Mononuclear cell (primary cell): Measurements from ENCODE around the gene KRTAP10-3. TPM values are rescaled to one million over a fixed set of nuclear protein-coding genes. Genes with fewer than 3 reads are reported as not detected.

Experiments
- H3K27me3 ChIP-seq: 2 replicates; pipeline ENCODE4 v1.6.0; 2011; ENCODE audit warnings: low read length, control low read depth; ENCODE audit not compliant: insufficient read depth
- H3K4me1 ChIP-seq: 2 replicates; pipeline ENCODE4 v1.5.1; 2011; ENCODE audit warnings: mild to moderate bottlenecking, low read length, control low read depth; ENCODE audit not compliant: insufficient read depth
- H3K4me3 ChIP-seq: 2 replicates; pipeline ENCODE4 v1.5.1; 2011; ENCODE audit warnings: mild to moderate bottlenecking, low read length, moderate library complexity
- H3K9me3 ChIP-seq: 2 replicates; pipeline ENCODE4 v1.5.1; 2011; ENCODE audit warnings: low read depth, mild to moderate bottlenecking, control low read depth, low read length
- total RNA-seq: library from RNA; depleted of rRNA; stranded (reverse); fragments of >200 nt; gene quantifications from one replicate; pipeline ENCODE4 v1.2.3, GENCODE V29; 2012

The KRTAP10-3 gene
- total RNA-seq, 1 donor: not detected

DNA sequence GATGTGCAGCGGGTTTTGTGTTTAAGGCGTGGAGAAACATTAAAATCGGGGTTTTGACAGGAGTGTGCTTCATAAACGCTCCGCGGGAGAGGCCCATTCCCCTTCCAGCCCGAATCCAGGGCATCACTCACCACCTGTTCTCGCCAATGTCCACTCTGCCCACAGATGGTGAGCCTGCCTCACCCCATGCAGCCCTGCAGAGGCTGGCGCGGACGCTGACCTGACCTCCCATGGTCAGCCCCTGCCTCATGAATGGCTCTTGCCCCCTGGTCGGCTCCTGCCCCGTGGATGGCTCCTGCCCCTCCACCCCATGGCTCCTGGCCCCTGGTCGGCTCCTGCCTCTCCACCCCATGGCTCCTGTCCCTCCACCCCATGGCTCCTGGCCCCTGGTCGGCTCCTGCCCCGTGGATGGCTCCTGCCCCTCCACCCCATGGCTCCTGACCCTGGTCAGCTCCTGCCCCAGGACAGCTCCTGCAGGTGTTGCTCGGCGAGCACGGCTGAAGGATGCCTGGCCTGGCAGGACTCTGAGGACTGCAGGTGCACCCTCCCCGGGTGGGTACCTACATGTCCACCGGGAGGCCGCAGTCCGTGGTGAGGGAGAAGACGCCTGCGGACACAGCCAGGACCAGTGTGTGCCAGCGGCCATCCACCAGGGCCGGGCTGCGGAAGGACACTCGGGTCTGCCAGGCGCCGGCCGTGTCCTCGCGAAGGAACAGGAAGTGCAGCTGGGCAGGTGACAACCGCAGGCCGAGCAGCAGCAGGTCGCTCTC, 25.3 kb downstream of the KRTAP10-3 start:
- no peaks in the 10 kb centered on the region for H3K4me1 ChIP-seq
- H3K27me3 ChIP-seq: no peaks in the 10 kb centered on the region
- no peaks in the 10 kb centered on the region for H3K9me3 ChIP-seq
- H3K4me3 ChIP-seq: no peak overlapping the region

DNA sequence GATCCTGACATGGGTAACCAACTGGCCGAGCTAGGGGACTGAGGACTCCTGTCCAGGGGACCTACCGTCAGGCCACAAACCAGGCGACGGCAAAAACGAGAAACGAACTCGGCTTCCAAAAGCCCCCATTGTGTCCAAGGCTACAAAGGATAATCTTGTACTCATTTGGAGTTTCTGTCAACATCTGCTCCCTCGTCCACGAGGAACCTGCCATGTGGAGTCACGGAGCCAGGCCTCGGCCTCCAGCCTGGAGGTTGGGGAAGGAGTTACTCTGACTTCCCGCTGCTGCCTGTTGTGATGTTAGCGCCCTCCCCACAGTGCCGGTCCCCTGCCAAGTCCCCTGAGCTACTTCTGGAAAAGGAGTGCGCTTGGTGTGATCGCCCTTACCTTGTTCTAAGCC, 25.9 kb downstream of the KRTAP10-3 start:
- Histone ChIP-seq H3K4me1 (no peaks in the 10 kb centered on the region), H3K9me3 (no peaks in the 10 kb centered on the region), H3K4me3 (no peak overlapping the region), H3K27me3 (no peaks in the 10 kb centered on the region)

DNA sequence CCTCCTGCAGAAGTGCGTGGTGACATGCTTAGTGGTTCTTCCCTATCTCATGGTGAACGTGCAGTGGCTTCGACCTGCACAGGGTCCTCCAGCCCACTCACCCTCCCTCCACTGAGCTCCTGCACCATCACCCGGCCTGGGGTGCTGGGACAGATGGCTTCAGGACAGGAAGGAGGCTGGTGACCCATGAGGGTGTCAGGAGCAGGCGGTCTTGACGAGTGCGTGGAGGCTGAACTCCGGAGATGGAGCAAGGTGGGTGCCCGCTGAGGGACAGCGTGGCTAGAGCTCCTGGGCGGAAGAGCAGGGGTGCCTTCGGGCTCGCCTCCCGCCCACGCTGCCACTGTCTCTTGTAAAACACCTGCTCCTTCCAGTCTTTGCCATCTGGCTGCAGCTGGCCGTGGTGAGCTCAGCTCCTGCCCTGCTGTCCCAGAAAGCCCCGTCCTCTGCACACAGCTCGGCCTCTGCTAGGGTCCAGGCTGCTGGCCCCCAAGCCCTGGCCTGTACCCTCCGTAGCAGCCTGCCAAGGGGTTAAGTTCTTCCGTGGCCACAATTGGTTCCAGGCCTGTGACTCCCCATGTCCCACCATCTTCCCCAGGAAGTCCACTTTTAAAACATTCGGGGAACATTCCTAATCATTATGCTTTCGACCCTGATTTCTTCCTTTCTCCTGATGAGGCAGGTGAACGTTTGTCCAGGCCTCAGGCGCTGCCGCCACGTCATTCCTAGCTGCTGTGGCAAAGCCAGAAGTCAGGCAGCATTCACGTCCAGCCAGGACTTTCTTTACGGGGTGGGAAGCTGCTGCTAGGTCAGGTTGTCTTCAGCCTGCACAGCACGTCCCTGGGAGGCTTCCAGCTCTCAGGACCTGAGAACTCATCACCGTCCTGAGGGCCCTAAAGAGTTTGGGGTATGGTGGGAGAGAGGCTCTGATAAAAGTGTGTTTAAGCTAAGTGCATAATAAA, 26.7 kb downstream of the KRTAP10-3 start:
- no peaks in the 10 kb centered on the region for H3K9me3 ChIP-seq
- no peaks in the 10 kb centered on the region for H3K27me3 ChIP-seq
- no peak overlapping the region for H3K4me3 ChIP-seq
- no peaks in the 10 kb centered on the region for H3K4me1 ChIP-seq

DNA sequence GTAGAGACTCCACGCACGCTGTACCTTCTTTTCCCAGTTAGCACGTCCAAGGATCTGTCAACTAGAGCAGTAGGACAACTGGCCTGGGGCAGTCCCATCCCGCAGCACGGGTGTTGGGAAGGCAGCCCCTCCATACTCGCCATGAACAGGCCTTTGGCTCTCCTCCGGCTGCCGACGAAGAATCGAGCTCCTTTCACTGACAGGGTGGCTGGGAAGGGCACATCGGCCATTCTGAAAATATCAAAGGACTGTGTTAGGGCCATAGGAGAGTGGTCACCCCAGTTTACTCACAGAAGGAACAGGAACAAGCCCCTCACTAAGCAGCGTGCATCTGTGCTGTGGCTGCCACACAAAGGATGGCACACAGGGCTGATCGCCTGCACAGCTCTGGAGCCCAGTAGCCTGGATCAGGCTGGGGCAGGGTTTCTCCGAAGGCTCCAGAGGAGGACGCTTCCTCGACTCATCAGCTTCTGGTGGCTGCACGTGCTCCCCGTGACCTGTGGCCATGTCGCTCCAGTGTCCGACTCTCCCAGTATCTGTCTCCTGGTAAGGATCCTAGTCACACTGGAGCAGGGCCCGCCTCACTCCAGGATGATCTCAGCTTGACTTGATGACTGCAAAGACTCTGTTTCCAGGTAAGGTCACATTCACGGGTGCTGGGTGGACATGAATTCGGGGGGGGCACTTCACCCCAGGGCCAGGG, 27.5 kb downstream of the KRTAP10-3 start:
- Histone ChIP-seq H3K9me3 (no peaks in the 10 kb centered on the region), H3K4me1 (no peaks in the 10 kb centered on the region), H3K27me3 (no peaks in the 10 kb centered on the region), H3K4me3 (no peak overlapping the region)

DNA sequence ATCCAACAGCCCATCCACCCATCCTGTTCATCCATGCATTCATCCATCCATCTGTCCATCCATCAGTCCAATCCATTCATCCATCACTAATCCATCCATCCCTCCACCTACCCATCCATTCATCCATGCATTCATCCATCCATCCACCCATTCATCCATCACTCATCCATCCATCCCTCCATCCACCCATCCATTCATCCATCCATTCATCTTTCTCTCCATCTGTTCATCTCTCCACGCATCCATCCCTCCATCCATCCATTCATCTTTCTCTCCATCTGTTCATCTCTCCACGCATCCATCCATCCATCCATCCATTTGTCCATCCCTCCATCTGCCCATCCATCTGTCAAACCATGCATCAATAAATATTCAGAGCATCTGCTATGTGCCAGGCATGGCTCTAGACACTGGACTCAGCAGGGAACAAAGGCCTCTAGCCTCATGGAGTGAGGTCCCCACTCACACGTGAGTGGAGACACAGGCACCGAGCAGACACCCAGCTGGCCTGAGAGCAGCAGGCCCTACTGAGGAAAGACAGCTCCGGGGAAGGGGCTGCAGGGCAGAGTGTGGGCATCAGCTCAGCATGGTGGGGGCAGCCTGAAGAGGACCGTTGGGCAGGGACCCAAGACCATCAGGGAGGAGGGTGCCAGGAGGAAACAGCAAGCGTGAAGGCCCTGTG, 28.2 kb downstream of the KRTAP10-3 start:
- no peaks in the 10 kb centered on the region for H3K27me3 ChIP-seq
- H3K4me1 ChIP-seq: no peaks in the 10 kb centered on the region
- H3K9me3 ChIP-seq: no peaks in the 10 kb centered on the region
- H3K4me3 ChIP-seq: no peak overlapping the region

DNA sequence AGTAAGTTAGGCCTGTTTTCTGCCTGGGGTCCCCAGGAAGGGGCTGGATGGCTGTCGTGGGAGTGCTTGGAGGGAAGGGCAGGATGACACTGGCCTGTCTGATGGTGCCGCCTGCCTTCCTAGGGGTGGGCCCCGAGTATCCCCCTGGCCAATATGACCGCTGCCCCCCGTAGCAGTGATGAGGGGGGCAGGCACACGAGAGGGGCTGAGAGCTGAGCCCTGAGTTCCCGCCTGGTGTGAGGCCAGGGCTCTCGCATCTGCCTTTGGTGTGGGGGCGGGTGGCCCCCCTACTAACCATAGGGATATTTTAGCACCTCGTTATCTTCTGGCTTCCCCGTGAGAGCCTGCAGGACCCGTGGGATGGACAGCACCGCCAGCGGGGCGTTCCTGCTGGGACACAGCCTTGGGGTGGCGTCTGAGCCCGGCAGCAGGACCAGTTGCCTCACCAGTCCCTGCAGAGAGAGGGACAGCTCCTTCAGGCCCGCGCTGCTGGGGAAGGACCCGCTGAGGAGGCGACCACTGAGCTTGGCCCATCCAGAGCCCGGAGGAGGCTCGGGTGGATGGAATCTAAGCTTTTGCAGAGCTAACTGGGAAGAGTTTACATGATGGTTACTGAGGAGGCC, 29.0 kb downstream of the KRTAP10-3 start:
- H3K4me1 ChIP-seq: no peaks in the 10 kb centered on the region
- H3K4me3 ChIP-seq: no peak overlapping the region
- H3K27me3 ChIP-seq: no peaks in the 10 kb centered on the region
- no peaks in the 10 kb centered on the region for H3K9me3 ChIP-seq

DNA sequence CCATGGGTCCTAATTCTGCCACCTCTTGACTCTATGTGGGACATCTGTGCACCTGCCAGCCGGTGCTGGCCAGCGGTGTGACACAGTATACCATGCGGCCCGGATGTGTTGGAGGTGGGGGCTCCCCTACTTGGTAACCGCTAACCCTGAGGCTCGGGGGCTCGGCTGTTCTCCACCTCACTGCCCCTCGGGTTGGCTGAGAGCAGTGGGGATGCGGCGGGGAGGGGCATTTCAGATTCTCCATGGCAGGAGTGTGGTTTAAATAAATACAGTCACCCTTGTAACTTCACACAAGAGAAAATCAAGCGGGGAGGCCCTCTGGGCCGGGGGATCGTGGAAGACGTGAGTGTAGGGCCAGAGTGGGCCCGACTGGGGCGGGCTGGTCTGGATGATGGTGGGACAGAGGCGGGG, 29.6 kb downstream of the KRTAP10-3 start:
- Histone ChIP-seq H3K9me3 (no peaks in the 10 kb centered on the region), H3K27me3 (no peaks in the 10 kb centered on the region), H3K4me3 (no peak overlapping the region), H3K4me1 (no peaks in the 10 kb centered on the region)

DNA sequence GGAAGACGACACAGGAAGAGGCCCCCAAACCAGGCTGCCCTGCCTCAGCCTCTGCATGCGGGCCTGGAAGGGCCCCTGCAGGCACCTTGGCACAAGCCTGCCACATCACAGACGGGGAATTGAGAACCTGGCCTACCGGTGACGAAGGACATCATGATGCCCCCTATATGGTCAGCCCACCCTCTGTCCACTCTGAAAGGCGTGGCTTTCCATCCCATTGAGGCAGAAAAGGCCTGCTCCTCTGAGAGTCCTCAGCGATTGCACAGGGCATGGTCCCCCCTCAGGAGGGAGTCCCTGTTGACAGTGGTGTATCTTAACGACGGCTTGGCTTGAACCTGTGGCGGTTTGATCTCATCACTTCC, 30.0 kb downstream of the KRTAP10-3 start:
- no peaks in the 10 kb centered on the region for H3K9me3 ChIP-seq
- H3K27me3 ChIP-seq: no peaks in the 10 kb centered on the region
- H3K4me1 ChIP-seq: no peaks in the 10 kb centered on the region
- no peak overlapping the region for H3K4me3 ChIP-seq

DNA sequence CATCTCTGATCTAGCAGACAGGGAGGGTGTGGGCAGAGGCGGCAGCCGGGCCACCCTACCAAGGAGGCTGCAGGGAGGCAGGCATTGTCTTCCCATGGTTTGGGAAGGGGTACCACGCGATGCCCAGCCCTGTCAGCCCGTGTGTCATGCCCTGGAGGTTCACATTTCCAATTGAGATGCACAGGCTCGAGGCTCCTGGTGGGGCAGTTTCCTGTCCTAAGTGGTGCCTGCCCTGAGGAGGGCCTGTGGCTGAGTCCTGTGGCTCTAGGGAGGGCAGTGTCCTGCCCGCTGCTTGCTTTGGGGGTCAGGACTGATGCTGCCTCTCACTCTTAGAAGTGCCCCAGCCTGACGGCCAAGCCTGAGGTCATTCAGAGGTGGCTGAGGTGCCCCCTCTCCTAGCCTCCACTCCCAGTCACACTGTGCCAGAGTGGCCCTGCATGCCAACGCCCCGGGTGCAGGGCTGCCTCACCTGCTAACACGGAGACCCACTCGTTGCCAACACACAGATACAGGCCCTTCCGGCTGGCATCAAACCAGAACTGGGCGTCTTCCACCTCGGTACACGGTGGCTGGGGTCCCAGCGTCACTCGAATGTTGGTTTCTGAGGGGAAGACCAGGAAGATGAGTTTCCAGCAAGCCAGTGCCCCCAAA, 30.5 kb downstream of the KRTAP10-3 start:
- H3K4me3 ChIP-seq: no peak overlapping the region
- H3K4me1 ChIP-seq: no peaks in the 10 kb centered on the region
- H3K9me3 ChIP-seq: no peaks in the 10 kb centered on the region
- H3K27me3 ChIP-seq: no peaks in the 10 kb centered on the region

DNA sequence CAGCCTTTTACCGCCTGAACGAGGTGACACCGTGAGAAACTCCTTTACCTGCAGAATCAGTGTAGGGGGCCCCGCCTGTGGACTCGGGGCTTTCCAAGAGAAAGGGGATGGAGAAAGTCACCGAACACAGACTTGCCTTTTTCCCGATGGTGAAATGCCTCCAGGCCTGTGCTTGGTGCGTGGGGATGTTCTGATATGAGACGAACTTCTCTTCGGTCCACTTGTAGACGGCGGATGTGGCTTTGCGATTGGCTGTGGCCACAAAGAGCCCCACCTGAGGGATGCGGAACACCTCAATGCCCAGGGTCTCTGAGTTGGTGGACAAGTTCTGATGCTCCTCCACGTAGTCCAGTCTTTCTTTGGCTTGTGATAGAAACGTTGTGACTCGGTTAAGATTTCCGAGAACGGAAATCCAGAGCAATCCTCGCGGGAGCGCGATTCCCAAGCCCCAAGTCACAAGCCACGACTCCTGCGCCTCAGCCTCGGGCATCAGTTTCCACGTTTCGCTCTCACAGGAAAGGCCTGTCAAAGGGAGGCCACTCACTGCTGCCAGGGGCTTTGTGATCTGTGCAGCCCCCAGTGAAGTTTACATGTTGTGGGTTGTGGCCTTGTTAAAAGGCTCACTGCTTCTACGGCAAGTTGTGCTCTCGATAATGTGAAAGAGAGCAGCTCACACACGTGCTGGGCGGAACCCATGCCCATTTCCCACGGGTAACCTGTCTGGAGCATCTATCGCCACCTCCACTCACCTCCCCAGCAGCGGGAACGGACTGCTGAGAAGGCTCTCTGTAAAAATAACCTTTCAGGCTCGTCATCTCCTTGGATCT, 31.2 kb downstream of the KRTAP10-3 start:
- Histone ChIP-seq H3K27me3 (no peaks in the 10 kb centered on the region), H3K4me3 (no peak overlapping the region), H3K4me1 (no peaks in the 10 kb centered on the region), H3K9me3 (no peaks in the 10 kb centered on the region)

DNA sequence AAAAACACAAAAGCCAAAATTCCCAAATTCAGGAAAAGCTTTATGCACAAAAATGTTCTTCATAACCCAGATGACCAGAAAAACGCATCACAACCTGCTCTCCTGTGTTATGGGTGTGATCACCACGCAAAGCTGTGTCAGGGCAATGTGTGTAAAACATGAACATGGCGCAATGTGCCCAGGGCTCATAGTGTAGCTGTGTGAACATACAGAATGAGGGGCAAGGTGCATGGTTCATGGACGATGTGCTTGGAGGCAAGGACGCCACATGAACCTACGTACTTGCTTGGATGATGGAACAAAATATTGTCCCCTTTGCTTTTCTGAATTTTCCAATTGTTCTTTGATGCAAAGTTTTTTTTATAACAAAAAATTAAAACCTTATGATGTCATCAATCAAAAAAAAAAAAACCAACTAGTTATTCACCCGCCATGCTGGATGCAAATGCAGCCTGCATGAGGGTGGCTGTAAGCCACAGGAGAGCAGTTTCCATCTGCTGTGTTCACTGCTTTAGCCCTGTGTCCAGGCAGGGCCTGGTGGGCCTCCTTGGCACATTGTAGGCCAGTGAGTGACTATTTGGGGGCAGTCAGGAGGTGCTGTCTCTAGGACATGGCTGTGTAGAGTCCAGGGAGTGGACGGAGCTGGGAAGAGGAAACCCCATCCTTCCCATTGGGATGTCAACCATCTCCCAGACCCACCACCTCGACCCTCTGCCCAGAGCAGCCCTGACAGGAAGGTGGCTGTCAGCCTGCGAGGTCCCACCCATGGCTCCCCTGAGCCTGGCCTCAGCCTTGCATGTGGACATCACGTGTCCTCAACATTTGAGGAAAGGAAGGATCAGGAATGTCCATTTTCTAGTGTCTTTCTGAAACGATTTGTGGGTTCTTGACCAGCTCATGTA, 32.2 kb downstream of the KRTAP10-3 start:
- no peaks in the 10 kb centered on the region for H3K27me3 ChIP-seq
- no peak overlapping the region for H3K4me3 ChIP-seq
- no peaks in the 10 kb centered on the region for H3K4me1 ChIP-seq
- H3K9me3 ChIP-seq: no peaks in the 10 kb centered on the region

DNA sequence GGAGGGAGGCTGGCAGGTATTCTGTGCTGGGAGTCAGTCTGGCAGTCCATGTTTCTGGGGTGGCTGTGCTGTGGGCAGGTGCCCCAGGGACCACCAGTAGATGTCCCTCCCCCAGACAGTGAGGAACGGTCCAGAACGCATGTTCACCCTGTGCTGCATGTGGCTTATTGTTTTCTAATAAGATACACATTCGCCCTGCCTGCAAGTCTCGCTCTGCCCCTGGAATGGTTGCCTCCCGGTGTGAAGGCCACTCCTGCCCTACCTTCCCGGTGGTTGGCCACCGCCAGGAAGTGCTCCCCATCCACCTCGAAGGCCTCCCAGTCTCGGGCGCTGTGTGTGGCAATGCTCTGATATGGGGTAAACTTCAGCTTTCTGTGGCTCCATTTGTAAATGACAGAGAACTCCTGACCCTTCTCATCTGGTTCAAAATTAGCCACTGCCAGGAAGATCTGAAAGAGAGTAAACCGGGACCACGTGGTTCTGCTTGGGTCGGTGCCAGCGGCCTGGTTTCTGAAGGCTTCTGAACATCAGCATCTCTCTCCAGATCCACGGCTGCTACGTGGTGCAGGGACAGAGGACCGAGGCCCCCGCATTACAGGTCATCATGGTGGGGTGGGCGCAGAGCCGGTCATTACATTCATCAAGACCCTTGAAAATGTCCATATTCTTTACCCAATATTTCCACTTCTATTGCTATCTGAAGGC, 33.1 kb downstream of the KRTAP10-3 start:
- Histone ChIP-seq H3K4me1 (no peaks in the 10 kb centered on the region), H3K4me3 (no peak overlapping the region), H3K27me3 (no peaks in the 10 kb centered on the region), H3K9me3 (no peaks in the 10 kb centered on the region)
